BLaER1 treated with 17β-estradiol and CSF1 and Interleukin-3, amounts not matched to agents 10 nM and 100 nM (cell line): ENCODE measurements around the gene SEMA4A.

Experiments
- H3K27ac ChIP-seq, 11 experiments: shearing (Covaris generic); formaldehyde crosslinking; 2 replicates each; pipeline ENCODE4 v1.8.1; 2022
- H3K27me3 ChIP-seq, 11 experiments: shearing (Covaris generic); formaldehyde crosslinking; 2 replicates each; pipeline ENCODE4 v1.8.1; 2022
- H3K36me3 ChIP-seq, 11 experiments: shearing (Covaris generic); formaldehyde crosslinking; 2 replicates each; pipeline ENCODE4 v1.8.1; 2022
- H3K4me1 ChIP-seq, 10 experiments: shearing (Covaris generic); formaldehyde crosslinking; 2 replicates each; pipeline ENCODE4 v1.8.1; 2022
- H3K4me2 ChIP-seq, 11 experiments: shearing (Covaris generic); formaldehyde crosslinking; 2 replicates each; pipeline ENCODE4 v1.8.1; 2022
- H3K4me3 ChIP-seq, 10 experiments: shearing (Covaris generic); formaldehyde crosslinking; 2 replicates each; pipeline ENCODE4 v1.8.1; 2022
- H3K9ac ChIP-seq, 11 experiments: shearing (Covaris generic); formaldehyde crosslinking; 2 replicates each; pipeline ENCODE4 v1.8.1; 2022
- H3K9me3 ChIP-seq, 11 experiments: shearing (Covaris generic); formaldehyde crosslinking; replicated peaks in 1 of 11; 2 replicates each; pipeline ENCODE4 v1.8.1; 2022
- H4K20me1 ChIP-seq, 11 experiments: shearing (Covaris generic); formaldehyde crosslinking; 2 replicates each; pipeline ENCODE4 v1.8.1; 2022
- Cebpa-rat ChIP-seq, 11 experiments: shearing (Covaris generic); IDR thresholded peaks; 2 replicates each; pipeline ENCODE4 v1.8.1; 2022

Gene SEMA4A

GRCh38 chr1:156153362-156153761, at the start of gene SEMA4A:
TSS of gene SEMA4A (plus strand) at chr1:156153585. CDS start at chr1:156154579, 994 bp downstream.
- Histone ChIP-seq H3K4me3 (peak within 1 kb of the TSS; percentile 28 to 77 (median 63); a peak in 19 of 20 replicates), H3K27ac (peak within 1 kb of the TSS; percentile 78 to 93 (median 87)), H3K4me2 (peak within 1 kb of the TSS; percentile 85 to 100 (median 96))

GRCh38 chr1:156104065-156104810, 49.1 kb upstream of the SEMA4A start:
- Histone ChIP-seq H3K27me3 (peaks cover 0 to 4% (median 0%) of the 10 kb centered on the region in 11 experiments; a peak in 2 of 22 replicates), H3K4me2 (peak overlapping the region; percentile 85 to 97 (median 90)), H3K27ac (peak overlapping the region in 10 of 11 experiments; percentile 35 to 97 (median 59); a peak in 12 of 22 replicates), H3K9me3 (no peaks in the 10 kb centered on the region), H4K20me1 (peaks cover 0 to 3% (median 0%) of the 10 kb centered on the region in 11 experiments; a peak in 1 of 22 replicates), H3K4me1 (peaks cover 42 to 81% (median 62%) of the 10 kb centered on the region in 10 experiments), H3K4me3 (no peak overlapping the region), H3K36me3 (no peaks in the 10 kb centered on the region), H3K9ac (peak overlapping the region in 6 of 11 experiments; percentile 0 to 92 (median 53); a peak in 7 of 22 replicates)
- no peak for TF ChIP-seq Cebpa-rat (IDR thresholded peaks at IDR 0.05)

More at GRCh38 chr1:156153362-156153761, at the start of gene SEMA4A:
- TF ChIP-seq Cebpa-rat (IDR thresholded peaks at IDR 0.05), result no peak
- Histone ChIP-seq H3K9me3 (no peaks in the 10 kb centered on the region), H3K36me3 (peaks cover 0 to 22% (median 14%) of the 10 kb centered on the region in 11 experiments; a peak in 14 of 22 replicates), H3K4me1 (peaks cover 94 to 100% (median 97%) of the 10 kb centered on the region in 10 experiments), H4K20me1 (no peaks in the 10 kb centered on the region), H3K27me3 (no peaks in the 10 kb centered on the region), H3K9ac (peak within 1 kb of the TSS; percentile 75 to 89 (median 81))

GRCh38 chr1:156104861-156105832, 48.2 kb upstream of the SEMA4A start:
- H3K4me2 ChIP-seq, result peak overlapping the region; percentile 85 to 97 (median 90)
- H3K4me3 ChIP-seq, result peak overlapping the region in 9 of 10 experiments; percentile 35 to 64 (median 48); a peak in 19 of 20 replicates
- H3K27ac ChIP-seq, result peak overlapping the region; percentile 60 to 97 (median 74); a peak in 20 of 22 replicates
- H3K4me1 ChIP-seq, result peaks cover 42 to 80% (median 62%) of the 10 kb centered on the region in 10 experiments
- H3K27me3 ChIP-seq, result no peaks in the 10 kb centered on the region
- H4K20me1 ChIP-seq, result no peaks in the 10 kb centered on the region
- no peak for TF ChIP-seq Cebpa-rat (IDR thresholded peaks at IDR 0.05)
- H3K36me3 ChIP-seq, result no peaks in the 10 kb centered on the region
- no peaks in the 10 kb centered on the region for H3K9me3 ChIP-seq
- peak overlapping the region; percentile 63 to 92 (median 76) for H3K9ac ChIP-seq

- Histone ChIP-seq H3K4me3 (no peak overlapping the region), H3K4me1 (peaks cover 42 to 64% (median 51%) of the 10 kb centered on the region in 10 experiments), H3K4me2 (peak overlapping the region in 8 of 11 experiments; percentile 28 to 90 (median 57); a peak in 12 of 22 replicates), H3K9me3 (no peaks in the 10 kb centered on the region), H3K27me3 (peaks cover 4 to 7% (median 6%) of the 10 kb centered on the region in 11 experiments; a peak in 20 of 22 replicates), H3K9ac (peak overlapping the region in 5 of 11 experiments; percentile 43 to 84 (median 77); a peak in 9 of 22 replicates), H3K36me3 (no peaks in the 10 kb centered on the region), H4K20me1 (0 out of 22 replicates have a peak, but pooled peaks cover 0 to under 1% (median 0%) of the 10 kb centered on the region in 11 experiments), H3K27ac (peak overlapping the region in 5 of 11 experiments; percentile 5 to 97 (median 85); a peak in 10 of 22 replicates)
- no peak for TF ChIP-seq Cebpa-rat (IDR thresholded peaks at IDR 0.05)
Measured at GRCh38 chr1:156106624-156107488, 46.5 kb upstream of the SEMA4A start.

- no peaks in the 10 kb centered on the region for H3K36me3 ChIP-seq
- no peak for TF ChIP-seq Cebpa-rat (IDR thresholded peaks at IDR 0.05)
- no peaks in the 10 kb centered on the region for H3K9me3 ChIP-seq
- peaks cover 14 to 19% (median 18%) of the 10 kb centered on the region in 11 experiments; a peak in 21 of 22 replicates for H3K27me3 ChIP-seq
- no peak overlapping the region for H3K27ac ChIP-seq
- no peak overlapping the region for H3K9ac ChIP-seq
- peaks cover 0 to 8% (median 0%) of the 10 kb centered on the region in 11 experiments; a peak in 1 of 22 replicates for H4K20me1 ChIP-seq
- peak overlapping the region in 2 of 11 experiments; percentile 30 to 31; a peak in 2 of 22 replicates for H3K4me2 ChIP-seq
- no peak overlapping the region for H3K4me3 ChIP-seq
- H3K4me1 ChIP-seq, result peaks cover 33 to 63% (median 39%) of the 10 kb centered on the region in 10 experiments
Measured at GRCh38 chr1:156108057-156108456, 45.3 kb upstream of the SEMA4A start.

GRCh38 chr1:156108664-156109241, 44.6 kb upstream of the SEMA4A start:
- no peak overlapping the region for H3K4me3 ChIP-seq

GRCh38 chr1:156110252-156110651, 43.1 kb upstream of the SEMA4A start:
- H3K4me1 ChIP-seq, result peaks cover 11 to 63% (median 35%) of the 10 kb centered on the region in 10 experiments
- H3K27ac ChIP-seq, result no peak overlapping the region
- no peaks in the 10 kb centered on the region for H3K36me3 ChIP-seq
- no peak for TF ChIP-seq Cebpa-rat (IDR thresholded peaks at IDR 0.05)
- H3K27me3 ChIP-seq, result peaks cover 34 to 41% (median 39%) of the 10 kb centered on the region in 11 experiments
- no peak overlapping the region for H3K9ac ChIP-seq
- peaks cover 0 to 27% (median 7%) of the 10 kb centered on the region in 11 experiments; a peak in 12 of 22 replicates for H4K20me1 ChIP-seq
- H3K4me3 ChIP-seq, result no peak overlapping the region
- H3K4me2 ChIP-seq, result no peak overlapping the region
- no peaks in the 10 kb centered on the region for H3K9me3 ChIP-seq

More at GRCh38 chr1:156108664-156109241, 44.6 kb upstream of the SEMA4A start:
- H3K27ac ChIP-seq, result no peak overlapping the region
- H4K20me1 ChIP-seq, result peaks cover 0 to 13% (median 0%) of the 10 kb centered on the region in 11 experiments; a peak in 3 of 22 replicates
- no peaks in the 10 kb centered on the region for H3K9me3 ChIP-seq
- peaks cover 26 to 63% (median 36%) of the 10 kb centered on the region in 10 experiments for H3K4me1 ChIP-seq
- H3K27me3 ChIP-seq, result peaks cover 21 to 26% (median 24%) of the 10 kb centered on the region in 11 experiments
- peak overlapping the region in 3 of 11 experiments; percentile 7 to 31 (median 30); a peak in 5 of 22 replicates for H3K4me2 ChIP-seq
- no peak for TF ChIP-seq Cebpa-rat (IDR thresholded peaks at IDR 0.05)
- H3K36me3 ChIP-seq, result no peaks in the 10 kb centered on the region
- no peak overlapping the region for H3K9ac ChIP-seq
